CD1c-positive myeloid dendritic cell (primary cell): ENCODE results near the gene SFMBT1.

ENCODE experiments used
- DNase-seq: peaks from one replicate; pipeline ENCODE4 v3.0.0-alpha.2; 2016; ENCODE audit errors: extremely low spot score

The SFMBT1 gene

GRCh38 chr3:52998771-52999513 lies 46.9 kb downstream of the SFMBT1 start:
- DNase-seq: no peak

- DNase-seq: no peak
These were observed 55.2 kb downstream of the SFMBT1 start for GRCh38 chr3:52990637-52991036.

GRCh38 chr3:52986938-52987337 lies 58.9 kb downstream of the SFMBT1 start:
- peak; percentile 11 for DNase-seq

- DNase-seq: no peak
These were observed 59.8 kb downstream of the SFMBT1 start for GRCh38 chr3:52986049-52986448.

GRCh38 chr3:52983828-52984227 lies 62.0 kb downstream of the SFMBT1 start:
- DNase-seq: peak; percentile 65

GRCh38 chr3:52983336-52983807 lies 62.5 kb downstream of the SFMBT1 start:
- peak; percentile 73 for DNase-seq

GRCh38 chr3:52982839-52983238 lies 63.0 kb downstream of the SFMBT1 start:
- peak; percentile 7 for DNase-seq

- DNase-seq: no peak
These were observed 66.5 kb downstream of the SFMBT1 start for GRCh38 chr3:52979190-52979983.

GRCh38 chr3:52978109-52978754 lies 67.6 kb downstream of the SFMBT1 start:
- no peak for DNase-seq

GRCh38 chr3:52973806-52974205 lies 72.1 kb downstream of the SFMBT1 start:
- no peak for DNase-seq

- no peak for DNase-seq
These were observed 74.0 kb downstream of the SFMBT1 start for GRCh38 chr3:52971895-52972294.

GRCh38 chr3:52967398-52967797 lies 78.5 kb downstream of the SFMBT1 start:
- no peak for DNase-seq

GRCh38 chr3:52962160-52962559 lies 83.7 kb downstream of the SFMBT1 start:
- DNase-seq: no peak

- DNase-seq: no peak
These were observed 86.1 kb downstream of the SFMBT1 start for GRCh38 chr3:52959773-52960172.

GRCh38 chr3:52939600-52939999 lies 106.3 kb downstream of the SFMBT1 start:
- DNase-seq: no peak

GRCh38 chr3:52934630-52935530 lies 111.0 kb downstream of the SFMBT1 start:
- peak; percentile 53 for DNase-seq

- DNase-seq: no peak
These were observed 114.0 kb downstream of the SFMBT1 start for GRCh38 chr3:52931889-52932288.

GRCh38 chr3:52931328-52931727 lies 114.5 kb downstream of the SFMBT1 start:
- DNase-seq: no peak

- DNase-seq: no peak
These were observed 115.1 kb downstream of the SFMBT1 start for GRCh38 chr3:52930748-52931147.

GRCh38 chr3:52926554-52926953 lies 119.3 kb downstream of the SFMBT1 start:
- DNase-seq: no peak
